HL-60/S4 treated with phorbol 12-myristate 13-acetate at 8.2 ng/mL for 4 days and 3 days (cell line): ENCODE results near the gene PLSCR1.
"Not testable (repeated sequence)": the region's sequence is repeated elsewhere in the genome, so short reads cannot be mapped to it uniquely, and the experiment has no call there.

Experiments used
- in situ Hi-C: fragments of 300-500 bp; cut with MboI; formaldehyde crosslinking; loops from 2 replicates; pipeline ENCODE4 v1.15.0; 2022; ENCODE audit warnings: low sequenced_read_pairs

PLSCR1 gene

GRCh38 chr3:146485297-146485696 lies 59.1 kb downstream of the PLSCR1 start:
- in situ Hi-C loops, result no loop called here

GRCh38 chr3:146476094-146476740 lies 68.2 kb downstream of the PLSCR1 start:
- in situ Hi-C loops, result no loop called here

- in situ Hi-C loops, result not testable (repeated sequence)
These were observed 69.4 kb downstream of the PLSCR1 start for GRCh38 chr3:146474976-146475375.

- in situ Hi-C loops, result no loop called here
These were observed 70.7 kb downstream of the PLSCR1 start for GRCh38 chr3:146473726-146474125.

GRCh38 chr3:146472611-146473010 lies 71.8 kb downstream of the PLSCR1 start:
- in situ Hi-C loops, result no loop called here

- in situ Hi-C loops, result no loop called here
These were observed 73.4 kb downstream of the PLSCR1 start for GRCh38 chr3:146471012-146471411.

- in situ Hi-C loops, result no loop called here
These were observed 73.9 kb downstream of the PLSCR1 start for GRCh38 chr3:146470425-146470990.

- in situ Hi-C loops, result no loop called here
These were observed 75.0 kb downstream of the PLSCR1 start, which contains the start of gene PLSCR2 for GRCh38 chr3:146469150-146470017. Gene PLSCR2 (minus strand): TSS chr3:146469561. CDS start chr3:146459904, 9,657 bp downstream.

- in situ Hi-C loops, result no loop called here
These were observed 75.7 kb downstream of the PLSCR1 start for GRCh38 chr3:146468671-146469149.

- in situ Hi-C loops, result no loop called here
These were observed 76.2 kb downstream of the PLSCR1 start for GRCh38 chr3:146468234-146468633.

- in situ Hi-C loops, result no loop called here
These were observed 77.8 kb downstream of the PLSCR1 start for GRCh38 chr3:146466604-146467003.

GRCh38 chr3:146465693-146466465 lies 78.5 kb downstream of the PLSCR1 start:
- in situ Hi-C loops, result no loop called here
